PFSK-1 (cell line): Measurements from ENCODE around the gene GRK3.

Experiments
- FOXP2 ChIP-seq: optimal IDR thresholded peaks from 2 replicates; pipeline ENCODE3; 2011; ENCODE audit warnings: borderline replicate concordance, control low read depth, inconsistent platforms; ENCODE audit not compliant: insufficient read depth; ENCODE audit errors: extremely low read length, extremely low read depth
- POLR2AphosphoS5 ChIP-seq: IDR thresholded peaks from 2 replicates; pipeline ENCODE4 v1.6.1; 2012; ENCODE audit warnings: low read depth, mild to moderate bottlenecking, control low read depth, low read length, moderate library complexity
- SIN3A ChIP-seq: IDR thresholded peaks from 2 replicates; pipeline ENCODE4 v1.6.1; 2012; ENCODE audit warnings: mild to moderate bottlenecking, low read length, moderate library complexity, borderline replicate concordance; ENCODE audit not compliant: insufficient read depth
- TAF1 ChIP-seq: IDR thresholded peaks from 2 replicates; pipeline ENCODE4 v1.6.1; 2012; ENCODE audit warnings: low read length, control low read depth, borderline replicate concordance; ENCODE audit not compliant: insufficient read depth
- TF ChIP-seq, protein P1 (sequence below), 2 experiments: IDR thresholded peaks; 2 replicates each; pipeline versions ENCODE4 v1.6.1 to v1.8.0; 2011 to 2012; ENCODE audit warnings: low read depth in 2 of 2, low read length in 2 of 2, control low read depth in 1 of 2, inconsistent platforms in 1 of 2, mild to moderate bottlenecking in 1 of 2, moderate library complexity in 1 of 2; ENCODE audit not compliant: insufficient read depth in 1 of 2

Gene GRK3

DNA sequence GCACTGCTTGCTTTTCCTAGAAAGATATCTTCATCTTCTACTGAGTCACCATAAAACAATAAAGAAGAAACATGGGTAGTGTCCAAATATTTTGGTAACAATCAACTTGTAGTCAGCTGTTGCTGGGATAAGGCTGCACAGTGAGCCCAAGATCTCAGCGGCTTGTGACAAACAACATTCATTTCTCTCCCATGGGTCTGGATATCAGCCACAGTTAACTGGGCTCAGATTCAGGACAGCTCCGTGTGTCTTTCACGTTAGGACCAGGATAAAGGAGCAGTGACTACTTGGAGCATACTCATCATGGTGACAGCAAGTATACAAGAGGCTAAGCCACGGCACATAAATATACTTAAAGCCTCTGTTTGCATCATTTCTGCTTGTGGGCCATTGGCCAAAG lies 27.9 kb upstream of the GRK3 start:
- TF ChIP-seq, protein P1, sequence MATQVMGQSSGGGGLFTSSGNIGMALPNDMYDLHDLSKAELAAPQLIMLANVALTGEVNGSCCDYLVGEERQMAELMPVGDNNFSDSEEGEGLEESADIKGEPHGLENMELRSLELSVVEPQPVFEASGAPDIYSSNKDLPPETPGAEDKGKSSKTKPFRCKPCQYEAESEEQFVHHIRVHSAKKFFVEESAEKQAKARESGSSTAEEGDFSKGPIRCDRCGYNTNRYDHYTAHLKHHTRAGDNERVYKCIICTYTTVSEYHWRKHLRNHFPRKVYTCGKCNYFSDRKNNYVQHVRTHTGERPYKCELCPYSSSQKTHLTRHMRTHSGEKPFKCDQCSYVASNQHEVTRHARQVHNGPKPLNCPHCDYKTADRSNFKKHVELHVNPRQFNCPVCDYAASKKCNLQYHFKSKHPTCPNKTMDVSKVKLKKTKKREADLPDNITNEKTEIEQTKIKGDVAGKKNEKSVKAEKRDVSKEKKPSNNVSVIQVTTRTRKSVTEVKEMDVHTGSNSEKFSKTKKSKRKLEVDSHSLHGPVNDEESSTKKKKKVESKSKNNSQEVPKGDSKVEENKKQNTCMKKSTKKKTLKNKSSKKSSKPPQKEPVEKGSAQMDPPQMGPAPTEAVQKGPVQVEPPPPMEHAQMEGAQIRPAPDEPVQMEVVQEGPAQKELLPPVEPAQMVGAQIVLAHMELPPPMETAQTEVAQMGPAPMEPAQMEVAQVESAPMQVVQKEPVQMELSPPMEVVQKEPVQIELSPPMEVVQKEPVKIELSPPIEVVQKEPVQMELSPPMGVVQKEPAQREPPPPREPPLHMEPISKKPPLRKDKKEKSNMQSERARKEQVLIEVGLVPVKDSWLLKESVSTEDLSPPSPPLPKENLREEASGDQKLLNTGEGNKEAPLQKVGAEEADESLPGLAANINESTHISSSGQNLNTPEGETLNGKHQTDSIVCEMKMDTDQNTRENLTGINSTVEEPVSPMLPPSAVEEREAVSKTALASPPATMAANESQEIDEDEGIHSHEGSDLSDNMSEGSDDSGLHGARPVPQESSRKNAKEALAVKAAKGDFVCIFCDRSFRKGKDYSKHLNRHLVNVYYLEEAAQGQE (IDR thresholded peaks at IDR 0.05; ENCODE audit: insufficient read depth in 1 of 2, low read depth in 2 of 2, low read length in 2 of 2): no peak
- TF ChIP-seq POLR2AphosphoS5 (no peak), TAF1 (no peak), SIN3A (no peak), FOXP2 (no peak)

DNA sequence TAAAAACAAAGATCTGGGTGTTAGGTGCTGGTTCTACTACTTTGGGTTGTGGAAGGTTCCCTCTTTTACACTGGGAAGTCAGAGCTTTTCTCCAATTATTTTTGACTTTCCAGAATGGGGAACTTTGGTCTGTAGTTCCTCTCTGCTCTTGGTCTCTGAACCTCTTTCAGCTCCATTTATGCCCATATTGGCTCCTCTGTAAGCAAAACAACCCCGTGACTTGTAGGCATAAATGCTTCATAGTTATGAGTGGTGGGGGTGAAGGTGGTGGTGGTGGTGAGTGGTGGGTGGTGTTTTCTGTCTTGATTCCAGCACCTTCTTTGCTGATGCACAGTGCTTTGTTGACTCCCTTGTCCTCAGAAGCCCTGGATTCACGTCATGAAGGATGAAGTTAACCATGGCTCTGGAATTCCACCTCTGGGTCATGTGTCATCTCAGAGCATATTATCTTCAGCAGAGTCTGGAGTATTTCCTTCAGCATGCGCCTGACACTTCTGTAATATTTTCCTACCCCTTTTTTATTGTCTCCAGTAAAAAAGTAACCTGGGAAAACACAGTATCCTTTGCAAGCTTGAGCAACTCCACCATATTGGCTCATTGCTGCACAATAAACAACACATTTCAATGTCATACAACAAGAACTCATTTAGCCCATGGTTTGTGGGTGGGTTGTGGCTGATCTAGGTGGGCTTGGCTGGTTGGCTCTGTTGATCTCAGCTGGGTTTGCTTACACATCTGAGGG lies 24.1 kb upstream of the GRK3 start:
- TF ChIP-seq SIN3A (no peak), FOXP2 (no peak), TAF1 (no peak), POLR2AphosphoS5 (no peak)
- TF ChIP-seq, protein P1 (IDR thresholded peaks at IDR 0.05; ENCODE audit: insufficient read depth in 1 of 2, low read depth in 2 of 2, low read length in 2 of 2): no peak

- TF ChIP-seq FOXP2: no peak
- TF ChIP-seq POLR2AphosphoS5: no peak
- TF ChIP-seq SIN3A: no peak
- TF ChIP-seq, protein P1 (IDR thresholded peaks at IDR 0.05; ENCODE audit: insufficient read depth in 1 of 2, low read depth in 2 of 2, low read length in 2 of 2): no peak
- TF ChIP-seq TAF1: no peak
Measured at GRCh38 chr22:25540908-25541660, 23.4 kb upstream of the GRK3 start.

- no peak for TF ChIP-seq POLR2AphosphoS5
- TF ChIP-seq SIN3A: no peak
- TF ChIP-seq FOXP2: no peak
- TF ChIP-seq, protein P1 (IDR thresholded peaks at IDR 0.05; ENCODE audit: insufficient read depth in 1 of 2, low read depth in 2 of 2, low read length in 2 of 2): no peak
Measured at GRCh38 chr22:25542191-25542590, 22.3 kb upstream of the GRK3 start.
